ENCODE measurements around the gene TBR1. TPM values are rescaled to one million over a fixed set of nuclear protein-coding genes. Genes with fewer than 3 reads are reported as not detected.

TBR1 gene
- total RNA-seq, 2 donors from 2014 or later = not detected

DNA sequence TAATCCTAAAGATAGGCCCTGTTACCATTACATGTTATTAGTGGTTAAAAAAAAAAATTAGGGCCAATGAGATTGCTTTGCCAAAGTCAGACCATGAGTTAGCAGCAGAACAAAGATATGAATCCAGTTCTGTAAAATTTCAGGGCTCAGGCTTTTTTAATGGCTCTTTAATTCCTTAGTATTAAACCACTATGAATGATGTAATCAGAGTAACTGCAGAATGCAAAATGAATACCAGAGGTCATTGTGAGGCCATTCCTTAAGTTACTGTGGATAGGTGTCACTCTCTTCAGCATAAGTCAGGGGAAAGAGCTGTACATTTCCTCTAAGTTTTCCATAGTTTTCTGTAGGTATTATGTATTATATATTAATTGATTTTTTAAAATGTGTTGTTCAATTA is 42.2 kb upstream of the TBR1 start:
- H3K4me3 ChIP-seq = no peak overlapping the region
- TF ChIP-seq, protein P1, sequence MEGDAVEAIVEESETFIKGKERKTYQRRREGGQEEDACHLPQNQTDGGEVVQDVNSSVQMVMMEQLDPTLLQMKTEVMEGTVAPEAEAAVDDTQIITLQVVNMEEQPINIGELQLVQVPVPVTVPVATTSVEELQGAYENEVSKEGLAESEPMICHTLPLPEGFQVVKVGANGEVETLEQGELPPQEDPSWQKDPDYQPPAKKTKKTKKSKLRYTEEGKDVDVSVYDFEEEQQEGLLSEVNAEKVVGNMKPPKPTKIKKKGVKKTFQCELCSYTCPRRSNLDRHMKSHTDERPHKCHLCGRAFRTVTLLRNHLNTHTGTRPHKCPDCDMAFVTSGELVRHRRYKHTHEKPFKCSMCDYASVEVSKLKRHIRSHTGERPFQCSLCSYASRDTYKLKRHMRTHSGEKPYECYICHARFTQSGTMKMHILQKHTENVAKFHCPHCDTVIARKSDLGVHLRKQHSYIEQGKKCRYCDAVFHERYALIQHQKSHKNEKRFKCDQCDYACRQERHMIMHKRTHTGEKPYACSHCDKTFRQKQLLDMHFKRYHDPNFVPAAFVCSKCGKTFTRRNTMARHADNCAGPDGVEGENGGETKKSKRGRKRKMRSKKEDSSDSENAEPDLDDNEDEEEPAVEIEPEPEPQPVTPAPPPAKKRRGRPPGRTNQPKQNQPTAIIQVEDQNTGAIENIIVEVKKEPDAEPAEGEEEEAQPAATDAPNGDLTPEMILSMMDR (IDR thresholded peaks at IDR 0.05) = no peak
- no peaks in the 10 kb centered on the region for H3K9me3 ChIP-seq
- peaks cover 3% of the 10 kb centered on the region for H3K36me3 ChIP-seq
- DNase-seq (ENCODE audit: low spot score) = no peak
- no peaks in the 10 kb centered on the region for H3K27me3 ChIP-seq (replicated peaks; ENCODE audit: insufficient read depth)
- no peak for ATAC-seq (ENCODE audit: insufficient number of reproducible peaks, low FRiP score, low read depth)
- H3K4me1 ChIP-seq (ENCODE audit: control insufficient read depth in 1 of 2, low read depth in 2 of 2) = no peaks in the 10 kb centered on the region
- no peak overlapping the region for H3K27ac ChIP-seq

DNA sequence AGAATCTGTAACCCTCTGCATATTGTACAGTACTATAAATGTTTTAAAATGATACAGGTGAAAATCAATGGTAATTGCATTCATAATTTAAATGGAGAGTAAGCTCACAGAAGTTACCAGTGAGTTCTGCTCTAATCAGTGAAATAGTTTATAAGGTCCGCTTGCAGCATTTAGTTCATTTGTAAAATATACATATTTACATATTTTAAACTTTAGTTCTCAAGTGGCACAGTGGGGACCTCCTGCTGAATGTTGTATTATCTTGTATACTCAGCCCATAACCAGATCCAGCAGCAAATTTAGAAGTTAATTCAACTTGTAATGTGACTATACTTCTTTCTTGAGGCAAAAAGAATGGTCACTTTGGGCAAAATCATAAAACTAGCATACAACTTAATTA is 41.7 kb upstream of the TBR1 start:
- Histone ChIP-seq H3K9me3 (no peaks in the 10 kb centered on the region), H3K36me3 (peaks cover 3% of the 10 kb centered on the region), H3K27me3 (replicated peaks; ENCODE audit: insufficient read depth) (no peaks in the 10 kb centered on the region), H3K4me1 (ENCODE audit: control insufficient read depth in 1 of 2, low read depth in 2 of 2) (no peaks in the 10 kb centered on the region), H3K27ac (no peak overlapping the region), H3K4me3 (no peak overlapping the region)
- DNase-seq (ENCODE audit: low spot score) = no peak
- TF ChIP-seq, protein P1 (IDR thresholded peaks at IDR 0.05) = no peak
- ATAC-seq (ENCODE audit: insufficient number of reproducible peaks, low FRiP score, low read depth) = no peak

DNA sequence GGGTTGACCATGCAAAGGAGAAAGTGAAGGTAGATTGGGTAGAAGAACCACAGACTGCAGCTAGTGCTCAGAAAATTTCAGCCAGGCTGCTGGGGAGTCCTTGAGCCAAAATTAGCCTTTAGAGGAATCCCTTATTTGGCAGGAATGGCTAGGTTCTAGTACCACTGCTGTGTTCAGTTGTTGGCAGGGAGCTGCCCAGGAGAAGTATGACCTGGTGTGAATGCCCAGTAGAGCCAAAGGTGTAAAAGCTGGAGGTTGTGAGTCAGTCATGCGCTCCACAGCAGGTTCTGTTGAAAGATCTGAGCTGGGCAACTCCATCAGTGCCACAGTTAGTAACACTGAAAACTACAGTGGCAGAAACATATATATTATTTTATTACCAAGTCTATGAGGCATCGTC is 36.4 kb upstream of the TBR1 start:
- TF ChIP-seq, protein P1 (IDR thresholded peaks at IDR 0.05) = no peak
- DNase-seq (ENCODE audit: low spot score) (no peak), ATAC-seq (ENCODE audit: insufficient number of reproducible peaks, low FRiP score, low read depth) (no peak)
- Histone ChIP-seq H3K4me3 (no peak overlapping the region), H3K27ac (no peak overlapping the region), H3K36me3 (no peaks in the 10 kb centered on the region), H3K4me1 (ENCODE audit: control insufficient read depth in 1 of 2, low read depth in 2 of 2) (no peaks in the 10 kb centered on the region), H3K9me3 (no peaks in the 10 kb centered on the region), H3K27me3 (replicated peaks; ENCODE audit: insufficient read depth) (no peaks in the 10 kb centered on the region)

DNA sequence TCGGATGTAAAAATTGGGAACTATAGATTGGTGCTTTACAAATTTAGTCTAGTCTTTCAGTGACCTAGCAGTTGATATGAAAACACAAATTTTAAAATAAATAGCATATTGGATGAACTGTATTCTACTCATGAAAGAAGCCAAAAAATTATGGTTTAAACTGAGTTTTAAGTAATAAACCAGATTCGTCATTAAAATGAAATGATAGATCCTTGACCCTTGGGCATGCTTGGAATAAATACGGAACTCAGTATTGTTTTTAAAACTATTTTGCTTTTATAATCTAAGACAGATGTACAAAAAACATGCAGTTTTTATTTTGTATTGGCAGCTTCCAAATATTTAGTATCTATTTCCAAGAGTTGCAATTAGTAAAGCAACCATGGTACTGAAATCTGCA is 34.6 kb upstream of the TBR1 start:
- Histone ChIP-seq H3K4me3 (no peak overlapping the region), H3K36me3 (no peaks in the 10 kb centered on the region), H3K27ac (no peak overlapping the region), H3K4me1 (ENCODE audit: control insufficient read depth in 1 of 2, low read depth in 2 of 2) (no peaks in the 10 kb centered on the region), H3K9me3 (no peaks in the 10 kb centered on the region), H3K27me3 (replicated peaks; ENCODE audit: insufficient read depth) (no peaks in the 10 kb centered on the region)
- DNase-seq (ENCODE audit: low spot score) (no peak), ATAC-seq (ENCODE audit: insufficient number of reproducible peaks, low FRiP score, low read depth) (no peak)
- TF ChIP-seq, protein P1 (IDR thresholded peaks at IDR 0.05) = no peak

DNA sequence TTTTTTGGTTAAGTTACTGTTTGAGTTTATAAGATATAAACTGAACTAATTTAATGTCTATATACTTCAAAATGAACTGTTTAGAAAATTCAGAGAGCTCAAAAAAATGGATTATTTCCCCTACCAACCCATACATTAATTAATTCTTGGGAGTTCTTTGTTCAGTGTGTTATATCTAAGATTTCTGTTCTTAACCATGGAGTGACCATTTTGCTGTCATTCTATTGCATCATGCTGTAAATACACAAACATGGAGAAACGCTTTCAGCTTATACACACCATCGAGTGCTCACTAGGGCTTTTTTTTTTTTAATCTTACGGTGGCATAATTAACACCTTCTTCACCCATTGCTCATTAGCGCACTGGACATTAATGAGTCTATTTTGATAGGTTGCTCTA is 33.4 kb upstream of the TBR1 start:
- ATAC-seq (ENCODE audit: insufficient number of reproducible peaks, low FRiP score, low read depth) = no peak
- Histone ChIP-seq H3K36me3 (no peaks in the 10 kb centered on the region), H3K27ac (no peak overlapping the region), H3K4me3 (no peak overlapping the region), H3K9me3 (no peaks in the 10 kb centered on the region), H3K27me3 (replicated peaks; ENCODE audit: insufficient read depth) (no peaks in the 10 kb centered on the region), H3K4me1 (ENCODE audit: control insufficient read depth in 1 of 2, low read depth in 2 of 2) (no peaks in the 10 kb centered on the region)
- TF ChIP-seq, protein P1 (IDR thresholded peaks at IDR 0.05) = no peak
- DNase-seq (ENCODE audit: low spot score) = no peak
